WTC11 (cell line): ENCODE data around the gene GIMAP4.

Experiments used
- CTCF ChIP-seq: fragments of 200-600 bp; IDR thresholded peaks from 2 replicates; pipeline ENCODE4 v1.8.0; 2022; ENCODE audit warnings: antibody characterized with exemption
- HMGXB4 ChIP-seq: sonication (generic); formaldehyde crosslinking; IDR thresholded peaks from 2 replicates; pipeline ENCODE4 v1.8.1; 2023; ENCODE audit warnings: mild to moderate bottlenecking, moderate library complexity, missing genetic modification reagents
- JUN ChIP-seq: sonication (generic); formaldehyde crosslinking; IDR thresholded peaks from 2 replicates; pipeline ENCODE4 v1.8.0; 2023; ENCODE audit warnings: mild to moderate bottlenecking, missing genetic modification reagents
- NFE2L1 ChIP-seq: sonication (generic); formaldehyde crosslinking; IDR thresholded peaks from 2 replicates; pipeline ENCODE4 v1.8.1; 2023; ENCODE audit warnings: missing genetic modification reagents
- NFYB ChIP-seq: sonication (generic); formaldehyde crosslinking; conservative IDR thresholded peaks from 2 replicates; pipeline ENCODE4 v1.8.0; 2022; ENCODE audit warnings: low read depth, missing genetic modification reagents
- NR3C1 ChIP-seq: sonication (generic); formaldehyde crosslinking; conservative IDR thresholded peaks from 2 replicates; pipeline ENCODE4 v1.8.1; 2023; ENCODE audit warnings: low read depth, mild to moderate bottlenecking, missing genetic modification reagents
- TP53 ChIP-seq: sonication (generic); formaldehyde crosslinking; IDR thresholded peaks from 2 replicates; pipeline ENCODE4 v1.8.1; 2023; ENCODE audit warnings: mild to moderate bottlenecking, missing genetic modification reagents
- ZBTB21 ChIP-seq: sonication (generic); formaldehyde crosslinking; IDR thresholded peaks from 2 replicates; pipeline ENCODE4 v1.8.1; 2023; ENCODE audit warnings: mild to moderate bottlenecking, missing genetic modification reagents, borderline replicate concordance
- ZMAT4 ChIP-seq: fragments of 250-450 bp; sonication (Bioruptor Pico); IDR thresholded peaks from 2 replicates; pipeline ENCODE4 v1.9.0; 2021; ENCODE audit warnings: mild to moderate bottlenecking
- ZNF232 ChIP-seq: sonication (generic); formaldehyde crosslinking; IDR thresholded peaks from 2 replicates; pipeline ENCODE4 v1.8.0; 2022; ENCODE audit warnings: mild to moderate bottlenecking, missing genetic modification reagents
- ZNF317 ChIP-seq: sonication (generic); formaldehyde crosslinking; IDR thresholded peaks from 2 replicates; pipeline ENCODE4 v1.8.1; 2023; ENCODE audit warnings: low read depth, mild to moderate bottlenecking, moderate library complexity, missing genetic modification reagents, borderline replicate concordance
- TF ChIP-seq, protein P1 (sequence below): sonication (generic); formaldehyde crosslinking; IDR thresholded peaks from 2 replicates; pipeline ENCODE4 v1.8.1; 2023; ENCODE audit warnings: mild to moderate bottlenecking, missing genetic modification reagents, moderate library complexity
- TF ChIP-seq, protein P2 (sequence below): sonication (generic); formaldehyde crosslinking; IDR thresholded peaks from 2 replicates; pipeline ENCODE4 v1.8.1; 2023; ENCODE audit warnings: mild to moderate bottlenecking, missing genetic modification reagents, borderline replicate concordance

DNA sequence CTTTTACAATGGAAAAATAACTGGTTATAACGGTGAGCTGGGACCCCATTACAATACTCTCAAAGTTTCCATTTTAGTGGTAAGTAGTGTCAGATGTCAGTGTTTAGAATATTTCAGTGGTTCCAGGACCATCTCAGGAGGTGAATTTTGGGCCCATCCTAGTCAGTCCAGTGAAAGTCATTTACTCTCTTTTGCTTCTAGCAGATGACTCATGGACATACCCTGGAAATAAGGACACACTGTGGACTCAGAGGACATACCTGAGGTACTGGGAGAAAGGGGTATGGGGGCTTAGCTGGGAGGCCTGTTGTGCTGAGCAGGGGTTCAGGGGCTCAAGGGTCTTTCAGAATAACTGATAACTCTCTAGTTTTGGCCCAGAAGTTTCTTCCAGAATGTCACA is 618 bp upstream of the GIMAP4 start:
- TF ChIP-seq ZNF232 (CRISPR knock-in tag) (no peak), CTCF (no peak), ZBTB21 (no peak), TP53 (CRISPR knock-in tag) (no peak), ZNF317 (CRISPR knock-in tag) (no peak), NFYB (CRISPR knock-in tag) (no peak), JUN (CRISPR knock-in tag) (no peak), NR3C1 (CRISPR knock-in tag) (no peak), ZMAT4 (CRISPR knock-in tag) (no peak), HMGXB4 (CRISPR knock-in tag) (no peak), NFE2L1 (CRISPR knock-in tag) (no peak)
- TF ChIP-seq, protein P1, sequence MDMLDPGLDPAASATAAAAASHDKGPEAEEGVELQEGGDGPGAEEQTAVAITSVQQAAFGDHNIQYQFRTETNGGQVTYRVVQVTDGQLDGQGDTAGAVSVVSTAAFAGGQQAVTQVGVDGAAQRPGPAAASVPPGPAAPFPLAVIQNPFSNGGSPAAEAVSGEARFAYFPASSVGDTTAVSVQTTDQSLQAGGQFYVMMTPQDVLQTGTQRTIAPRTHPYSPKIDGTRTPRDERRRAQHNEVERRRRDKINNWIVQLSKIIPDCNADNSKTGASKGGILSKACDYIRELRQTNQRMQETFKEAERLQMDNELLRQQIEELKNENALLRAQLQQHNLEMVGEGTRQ (CRISPR knock-in tag) = no peak
- TF ChIP-seq, protein P2, sequence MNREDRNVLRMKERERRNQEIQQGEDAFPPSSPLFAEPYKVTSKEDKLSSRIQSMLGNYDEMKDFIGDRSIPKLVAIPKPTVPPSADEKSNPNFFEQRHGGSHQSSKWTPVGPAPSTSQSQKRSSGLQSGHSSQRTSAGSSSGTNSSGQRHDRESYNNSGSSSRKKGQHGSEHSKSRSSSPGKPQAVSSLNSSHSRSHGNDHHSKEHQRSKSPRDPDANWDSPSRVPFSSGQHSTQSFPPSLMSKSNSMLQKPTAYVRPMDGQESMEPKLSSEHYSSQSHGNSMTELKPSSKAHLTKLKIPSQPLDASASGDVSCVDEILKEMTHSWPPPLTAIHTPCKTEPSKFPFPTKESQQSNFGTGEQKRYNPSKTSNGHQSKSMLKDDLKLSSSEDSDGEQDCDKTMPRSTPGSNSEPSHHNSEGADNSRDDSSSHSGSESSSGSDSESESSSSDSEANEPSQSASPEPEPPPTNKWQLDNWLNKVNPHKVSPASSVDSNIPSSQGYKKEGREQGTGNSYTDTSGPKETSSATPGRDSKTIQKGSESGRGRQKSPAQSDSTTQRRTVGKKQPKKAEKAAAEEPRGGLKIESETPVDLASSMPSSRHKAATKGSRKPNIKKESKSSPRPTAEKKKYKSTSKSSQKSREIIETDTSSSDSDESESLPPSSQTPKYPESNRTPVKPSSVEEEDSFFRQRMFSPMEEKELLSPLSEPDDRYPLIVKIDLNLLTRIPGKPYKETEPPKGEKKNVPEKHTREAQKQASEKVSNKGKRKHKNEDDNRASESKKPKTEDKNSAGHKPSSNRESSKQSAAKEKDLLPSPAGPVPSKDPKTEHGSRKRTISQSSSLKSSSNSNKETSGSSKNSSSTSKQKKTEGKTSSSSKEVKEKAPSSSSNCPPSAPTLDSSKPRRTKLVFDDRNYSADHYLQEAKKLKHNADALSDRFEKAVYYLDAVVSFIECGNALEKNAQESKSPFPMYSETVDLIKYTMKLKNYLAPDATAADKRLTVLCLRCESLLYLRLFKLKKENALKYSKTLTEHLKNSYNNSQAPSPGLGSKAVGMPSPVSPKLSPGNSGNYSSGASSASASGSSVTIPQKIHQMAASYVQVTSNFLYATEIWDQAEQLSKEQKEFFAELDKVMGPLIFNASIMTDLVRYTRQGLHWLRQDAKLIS (CRISPR knock-in tag) = no peak
